Measurements from ENCODE around the gene BICC1.

DNA sequence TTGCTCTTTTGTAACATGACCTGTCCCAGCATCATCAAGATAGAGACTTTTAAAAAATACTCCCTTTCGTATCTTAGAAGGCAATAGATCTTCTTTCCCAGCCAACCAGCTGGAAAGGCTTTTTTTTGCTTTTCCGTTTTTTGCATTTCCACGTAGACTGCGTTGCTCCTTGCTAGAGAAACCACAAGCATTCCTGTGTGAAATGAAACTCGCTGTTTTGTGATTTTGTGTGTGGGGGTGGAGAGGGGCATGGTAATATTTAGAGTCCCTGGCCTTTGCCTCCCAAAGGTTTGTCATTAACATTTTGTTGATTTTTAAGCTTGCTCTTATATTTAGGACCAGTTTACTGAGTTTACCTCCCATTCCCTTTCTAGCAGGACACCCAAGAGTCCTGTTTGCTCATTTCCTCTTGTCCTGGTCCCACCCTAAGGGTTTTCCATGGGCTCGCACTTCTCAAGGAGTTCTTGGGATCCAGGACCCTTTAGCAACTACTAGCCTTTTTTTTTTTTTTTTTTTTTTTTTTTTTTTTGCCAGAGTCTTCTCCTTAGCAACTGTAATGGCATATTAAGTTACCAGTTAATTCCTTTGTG lies 243.6 kb downstream of the BICC1 start:
- TF ChIP-seq, protein P1, sequence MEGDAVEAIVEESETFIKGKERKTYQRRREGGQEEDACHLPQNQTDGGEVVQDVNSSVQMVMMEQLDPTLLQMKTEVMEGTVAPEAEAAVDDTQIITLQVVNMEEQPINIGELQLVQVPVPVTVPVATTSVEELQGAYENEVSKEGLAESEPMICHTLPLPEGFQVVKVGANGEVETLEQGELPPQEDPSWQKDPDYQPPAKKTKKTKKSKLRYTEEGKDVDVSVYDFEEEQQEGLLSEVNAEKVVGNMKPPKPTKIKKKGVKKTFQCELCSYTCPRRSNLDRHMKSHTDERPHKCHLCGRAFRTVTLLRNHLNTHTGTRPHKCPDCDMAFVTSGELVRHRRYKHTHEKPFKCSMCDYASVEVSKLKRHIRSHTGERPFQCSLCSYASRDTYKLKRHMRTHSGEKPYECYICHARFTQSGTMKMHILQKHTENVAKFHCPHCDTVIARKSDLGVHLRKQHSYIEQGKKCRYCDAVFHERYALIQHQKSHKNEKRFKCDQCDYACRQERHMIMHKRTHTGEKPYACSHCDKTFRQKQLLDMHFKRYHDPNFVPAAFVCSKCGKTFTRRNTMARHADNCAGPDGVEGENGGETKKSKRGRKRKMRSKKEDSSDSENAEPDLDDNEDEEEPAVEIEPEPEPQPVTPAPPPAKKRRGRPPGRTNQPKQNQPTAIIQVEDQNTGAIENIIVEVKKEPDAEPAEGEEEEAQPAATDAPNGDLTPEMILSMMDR (conservative IDR thresholded peaks at IDR 0.05) = no peak
- TF ChIP-seq ZFX (IDR thresholded peaks at IDR 0.05) = no peak
